Small intestine (tissue), 7 donors: Measurements from ENCODE around the gene PRR14. TPM values are rescaled to one million over a fixed set of nuclear protein-coding genes. Genes with fewer than 3 reads are reported as not detected.
"Not testable (repeated sequence)": the region's sequence is repeated elsewhere in the genome, so short reads cannot be mapped to it uniquely, and the experiment has no call there.

Experiments used
- DNase-seq, 2 donors: peaks; one replicate each; pipeline versions ENCODE4 v3.0.0 to v3.0.0-alpha.2; 2013
- FAIRE-seq: peaks from 2 replicates; lab custom pipeline; 2012; peaks lifted over from hg19 to GRCh38; lab: Jason Lieb, UNC
- H3K27ac ChIP-seq, 3 donors: one replicate each; pipeline ENCODE4 v1.5.1; 2013; ENCODE audit warnings: low read length in 2 of 3, mild to moderate bottlenecking in 2 of 3, control low read depth in 1 of 3, inconsistent platforms in 1 of 3, low read depth in 1 of 3, moderate library complexity in 1 of 3
- H3K27me3 ChIP-seq, 3 donors: one replicate each; pipeline ENCODE4 v1.6.1; 2013; ENCODE audit warnings: low read length in 3 of 3, inconsistent platforms in 1 of 3; ENCODE audit not compliant: control insufficient read depth in 3 of 3, insufficient read depth in 3 of 3
- H3K36me3 ChIP-seq, 3 donors: one replicate each; pipeline ENCODE4 v1.6.1; 2013; ENCODE audit warnings: low read length in 3 of 3, inconsistent platforms in 1 of 3, low read depth in 1 of 3, mild to moderate bottlenecking in 1 of 3, moderate library complexity in 1 of 3; ENCODE audit not compliant: control insufficient read depth in 3 of 3, insufficient read depth in 2 of 3
- H3K4me1 ChIP-seq, 3 donors: one replicate each; pipeline ENCODE4 v1.6.1; 2013; ENCODE audit warnings: low read length in 2 of 3, inconsistent platforms in 1 of 3, low read depth in 1 of 3, mild to moderate bottlenecking in 1 of 3, moderate library complexity in 1 of 3; ENCODE audit not compliant: control insufficient read depth in 3 of 3, insufficient read depth in 2 of 3
- H3K4me3 ChIP-seq, 3 donors: one replicate each; pipeline ENCODE4 v1.5.1; 2013; ENCODE audit warnings: low read length in 3 of 3, control low read depth in 1 of 3, inconsistent platforms in 1 of 3, low read depth in 1 of 3, mild to moderate bottlenecking in 1 of 3, moderate library complexity in 1 of 3
- H3K9me3 ChIP-seq, 2 donors: one replicate each; pipeline ENCODE4 v1.6.1; 2013; ENCODE audit warnings: low read depth in 1 of 2, low read length in 1 of 2; ENCODE audit not compliant: control insufficient read depth in 2 of 2, insufficient read depth in 1 of 2
- WGBS, 3 donors: extraction: QIAGEN DNeasy Blood & Tissue Kit; methylation state at CpG; one replicate each; pipeline ENCODE4 v1.1.7; 2013; 5-methylcytosine and 5-hydroxymethylcytosine counted together
- polyA plus RNA-seq, 4 donors: library from polyadenylated mRNA; stranded (reverse) in 3 of 4; unstranded in 1 of 4; fragments of 200-250 nt in 3 of 4; fragments of 120-200 nt in 1 of 4; gene quantifications; one replicate each; pipeline versions ENCODE4 v1.2.1 to v1.2.3, GENCODE V29; 2013
- donor health status: healthy with polysubstance abuse.
- donor health status: control.
- donor health status: control.
- donor health status: Bipolar disorder and iron deficiency.
- donor health status: healthy.

PRR14 gene
- polyA plus RNA-seq, 4 donors = 32.1 to 131 (median 82.5) TPM

DNA sequence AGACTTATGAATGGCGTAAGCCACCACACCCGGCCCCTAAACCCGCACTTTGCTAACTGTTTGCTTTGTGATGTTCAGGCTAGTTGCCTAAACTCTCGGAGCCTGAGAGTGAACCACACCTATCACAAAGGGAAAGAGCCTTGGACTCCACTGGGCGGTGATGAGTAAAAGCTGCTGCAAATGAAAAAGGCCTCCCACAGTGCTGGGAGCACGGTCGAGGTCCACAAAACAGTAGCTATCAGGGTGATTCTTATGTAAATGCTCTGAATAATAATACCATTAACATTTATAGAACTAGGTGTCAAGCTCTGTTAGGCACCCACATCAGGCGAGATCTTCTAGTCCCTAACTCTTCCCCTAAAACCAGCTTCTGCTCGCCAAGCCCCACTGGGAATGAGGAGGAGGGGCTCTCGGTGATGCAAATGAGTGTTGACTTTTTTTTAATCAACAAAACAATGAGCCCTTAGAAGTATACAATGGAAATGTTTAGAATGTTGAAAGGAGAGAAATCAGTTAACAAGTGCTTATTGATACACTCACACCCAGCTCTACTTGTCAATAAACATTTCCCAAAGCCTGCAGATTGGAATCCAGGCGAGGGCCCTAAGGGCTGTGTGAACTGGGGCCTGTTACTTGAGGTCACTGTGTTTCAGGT lies 27.3 kb downstream of the PRR14 start:
- Histone ChIP-seq H3K27me3 (no peaks in the 10 kb centered on the region), H3K4me3 (no peak overlapping the region), H3K27ac (no peak overlapping the region), H3K9me3 (no peaks in the 10 kb centered on the region), H3K36me3 (peaks cover 0 to 3% (median 0%) of the 10 kb centered on the region in 3 donors), H3K4me1 (no peaks in the 10 kb centered on the region)
- WGBS, 3 donors = 74 to 77% (median 77%) methylated on average over 11 of the region's 11 CpGs
- FAIRE-seq (no peak), DNase-seq (no peak)

DNA sequence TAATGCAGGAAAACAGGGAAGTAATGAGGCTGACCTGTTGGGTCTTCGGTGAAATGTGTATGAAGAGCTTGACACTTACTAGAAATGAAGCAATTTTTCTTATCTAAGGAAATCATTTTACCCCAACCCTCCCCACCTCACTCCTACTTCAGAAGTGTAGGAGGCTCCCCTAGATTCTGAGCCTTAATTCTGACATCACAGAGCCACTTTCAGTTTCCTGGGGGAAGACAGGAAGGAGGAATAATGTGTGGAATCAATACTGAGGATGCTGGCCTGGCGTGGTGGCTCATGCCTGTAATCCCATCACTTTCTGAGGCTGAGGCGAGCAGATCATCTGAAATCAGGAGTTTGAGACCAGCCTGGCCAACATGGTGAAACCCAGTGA lies 27.8 kb downstream of the PRR14 start:
- no peaks in the 10 kb centered on the region for H3K27me3 ChIP-seq
- no peaks in the 10 kb centered on the region for H3K4me1 ChIP-seq
- no peaks in the 10 kb centered on the region for H3K36me3 ChIP-seq
- FAIRE-seq (no peak), DNase-seq (no peak)
- H3K4me3 ChIP-seq = no peak overlapping the region
- WGBS, 3 donors = 74 to 87% (median 84%) methylated on average over 3 of the region's 3 CpGs
- no peaks in the 10 kb centered on the region for H3K9me3 ChIP-seq
- no peak overlapping the region for H3K27ac ChIP-seq

DNA sequence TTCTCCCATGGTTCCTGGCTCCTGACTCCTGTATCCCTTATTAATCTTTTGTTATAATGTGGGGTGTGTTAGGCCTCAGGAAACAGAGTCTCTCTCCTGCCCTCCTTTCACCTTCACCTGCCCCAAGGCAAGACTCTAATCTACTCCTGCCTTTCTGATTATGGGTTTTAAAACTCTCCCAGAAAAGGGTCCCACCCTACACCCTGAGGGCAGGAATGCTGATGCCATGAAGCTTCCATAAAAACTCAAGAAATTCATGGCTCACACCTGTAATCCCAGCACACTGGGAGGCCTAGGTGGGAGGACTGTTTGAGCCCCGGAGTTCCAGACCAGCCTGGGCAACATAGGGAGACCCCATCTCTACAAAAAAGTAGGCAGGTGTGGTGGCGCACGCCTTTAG lies 29.6 kb downstream of the PRR14 start:
- DNase-seq = no peak
- Histone ChIP-seq H3K9me3 (no peaks in the 10 kb centered on the region), H3K4me1 (no peaks in the 10 kb centered on the region), H3K36me3 (no peaks in the 10 kb centered on the region), H3K4me3 (no peak overlapping the region), H3K27ac (no peak overlapping the region), H3K27me3 (no peaks in the 10 kb centered on the region)
- WGBS, 3 donors = 92 to 100% (median 94%) methylated on average over 3 of the region's 3 CpGs
- no peak for FAIRE-seq

DNA sequence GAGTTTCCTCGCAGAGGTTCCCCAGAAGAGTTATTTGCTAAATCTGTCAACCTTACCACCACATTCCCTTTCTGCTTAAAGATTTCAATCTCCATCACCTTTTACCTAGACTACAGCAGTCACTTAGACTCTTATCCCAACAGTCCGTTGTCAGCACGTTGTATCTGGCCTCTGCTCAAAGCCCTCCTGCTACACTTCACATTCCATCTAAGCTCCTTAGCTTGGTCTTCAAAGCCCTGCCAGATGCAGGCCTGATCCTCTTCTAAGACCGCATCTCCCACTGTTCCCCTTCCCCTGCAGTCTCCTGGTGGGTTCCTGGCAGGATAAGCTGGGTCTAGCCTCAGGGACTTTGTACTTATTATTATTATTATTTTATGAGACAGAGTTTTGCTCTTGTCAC lies 37.9 kb downstream of the PRR14 start:
- Histone ChIP-seq H3K9me3 (no peaks in the 10 kb centered on the region), H3K36me3 (no peaks in the 10 kb centered on the region), H3K27me3 (no peaks in the 10 kb centered on the region), H3K27ac (no peak overlapping the region), H3K4me1 (peaks cover 0 to 3% (median 0%) of the 10 kb centered on the region in 3 donors), H3K4me3 (no peak overlapping the region)
- 66 to 75% (median 73%) methylated on average over 4 of the region's 4 CpGs for WGBS, 3 donors
- FAIRE-seq (no peak), DNase-seq (no peak)

DNA sequence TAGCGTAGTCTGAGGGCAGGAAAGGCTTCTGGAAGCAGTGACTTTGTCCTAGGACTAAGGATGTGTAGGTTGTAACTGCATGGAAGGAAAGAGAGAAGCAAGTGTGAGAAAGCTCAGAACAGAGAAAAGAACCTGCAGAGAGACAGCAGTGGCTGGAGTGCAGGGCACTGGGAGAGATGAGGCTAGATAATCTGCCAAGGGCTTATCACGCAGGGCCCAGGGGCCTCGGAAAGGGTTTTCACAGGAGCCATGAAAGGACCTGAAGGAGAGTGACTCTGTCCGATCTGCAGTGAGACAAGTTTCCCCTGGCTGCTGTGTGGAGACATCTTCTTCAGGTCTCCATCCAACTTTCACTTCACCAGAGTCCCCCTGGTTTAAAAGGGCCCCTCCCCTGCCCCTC lies 41.1 kb downstream of the PRR14 start:
- Histone ChIP-seq H3K4me3 (no peak overlapping the region), H3K4me1 (peaks cover 0 to 3% (median 0%) of the 10 kb centered on the region in 3 donors), H3K9me3 (no peaks in the 10 kb centered on the region), H3K27me3 (no peaks in the 10 kb centered on the region), H3K27ac (no peak overlapping the region), H3K36me3 (no peaks in the 10 kb centered on the region)
- no peak for FAIRE-seq
- no peak for DNase-seq
- WGBS, 3 donors = 62 to 78% (median 70%) methylated on average over 4 of the region's 4 CpGs

DNA sequence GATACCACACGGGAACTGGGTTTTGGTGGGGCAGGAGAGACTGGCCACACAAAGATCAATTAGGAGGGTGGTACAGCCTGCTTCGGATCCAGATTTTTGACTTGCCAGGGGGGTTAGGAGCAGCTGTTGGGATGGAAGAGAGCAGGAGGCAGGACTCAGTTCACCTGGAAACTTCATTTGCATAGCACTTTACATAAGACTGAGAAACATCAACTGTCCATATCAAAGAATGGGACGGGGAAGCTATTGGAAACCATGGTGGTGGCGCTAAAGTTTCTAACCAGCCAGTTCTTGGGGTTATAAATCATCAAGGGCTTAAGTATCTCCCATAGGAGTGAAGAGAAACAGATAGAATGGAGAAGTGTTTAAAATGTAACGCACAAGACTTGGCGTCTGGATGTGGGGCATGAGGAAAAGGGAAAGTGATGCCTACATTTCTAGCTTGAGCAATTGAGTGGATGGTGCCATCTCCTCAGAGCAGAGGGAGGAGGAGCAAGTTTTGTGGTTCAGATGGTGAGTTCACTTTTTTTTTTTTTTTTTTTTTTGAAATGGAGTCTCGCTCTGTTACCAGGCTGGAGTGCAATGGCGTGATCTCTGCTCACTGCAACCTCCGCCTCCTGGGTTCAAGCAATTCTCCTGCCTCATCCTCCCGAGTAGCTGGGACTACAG lies 41.8 kb downstream of the PRR14 start:
- Histone ChIP-seq H3K4me1 (peaks cover 0 to 9% (median 0%) of the 10 kb centered on the region in 3 donors), H3K27me3 (no peaks in the 10 kb centered on the region), H3K4me3 (no peak overlapping the region), H3K27ac (no peak overlapping the region), H3K9me3 (no peaks in the 10 kb centered on the region), H3K36me3 (no peaks in the 10 kb centered on the region)
- DNase-seq (no peak), FAIRE-seq (no peak)
- 70 to 89% (median 84%) methylated on average over 8 to 10 of the region's 10 CpGs for WGBS, 3 donors

DNA sequence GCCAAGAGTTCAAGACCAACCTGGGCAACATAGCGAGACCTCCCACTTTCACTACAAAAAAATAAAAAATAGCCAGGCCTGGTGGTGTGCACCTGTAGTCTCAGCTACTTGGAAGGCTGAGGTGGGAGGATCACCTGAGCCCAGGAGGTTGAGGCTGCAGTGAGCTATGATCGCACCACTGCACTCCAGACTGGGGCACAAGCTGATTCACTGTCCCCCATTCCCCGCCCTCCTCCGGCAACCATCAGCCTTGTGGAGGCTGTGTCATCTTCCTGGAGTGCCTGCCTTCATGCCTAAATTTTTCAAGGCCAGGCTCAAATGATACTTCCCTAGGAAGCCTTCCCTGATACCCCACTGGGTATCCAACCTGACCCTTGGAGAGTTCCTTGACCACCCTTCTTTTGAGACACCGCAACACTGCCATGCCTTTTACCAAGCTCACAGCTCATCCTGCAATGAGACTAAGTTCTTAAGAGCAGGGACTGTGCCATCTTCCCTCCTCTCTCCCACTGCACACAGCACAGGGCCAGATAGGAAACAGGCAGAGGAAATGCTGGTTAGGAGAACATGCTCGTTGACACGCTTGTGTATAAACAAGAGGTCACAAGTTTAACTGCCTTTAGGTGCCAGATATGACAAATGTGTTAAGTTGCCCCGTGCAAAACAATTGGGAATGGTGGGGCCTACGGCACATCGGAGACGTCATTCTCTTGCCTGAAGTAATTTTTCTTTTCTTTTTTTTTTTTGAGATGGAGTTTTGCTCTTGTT lies 44.4 kb downstream of the PRR14 start:
- no peak for FAIRE-seq
- H3K4me1 ChIP-seq = peaks cover 0 to 15% (median 2%) of the 10 kb centered on the region in 3 donors
- H3K4me3 ChIP-seq = no peak overlapping the region
- no peaks in the 10 kb centered on the region for H3K27me3 ChIP-seq
- 76 to 91% (median 85%) methylated on average over 11 of the region's 11 CpGs for WGBS, 3 donors
- no peak for DNase-seq
- no peaks in the 10 kb centered on the region for H3K9me3 ChIP-seq
- no peak overlapping the region for H3K27ac ChIP-seq
- H3K36me3 ChIP-seq = peaks cover 0 to 2% (median 2%) of the 10 kb centered on the region in 3 donors

DNA sequence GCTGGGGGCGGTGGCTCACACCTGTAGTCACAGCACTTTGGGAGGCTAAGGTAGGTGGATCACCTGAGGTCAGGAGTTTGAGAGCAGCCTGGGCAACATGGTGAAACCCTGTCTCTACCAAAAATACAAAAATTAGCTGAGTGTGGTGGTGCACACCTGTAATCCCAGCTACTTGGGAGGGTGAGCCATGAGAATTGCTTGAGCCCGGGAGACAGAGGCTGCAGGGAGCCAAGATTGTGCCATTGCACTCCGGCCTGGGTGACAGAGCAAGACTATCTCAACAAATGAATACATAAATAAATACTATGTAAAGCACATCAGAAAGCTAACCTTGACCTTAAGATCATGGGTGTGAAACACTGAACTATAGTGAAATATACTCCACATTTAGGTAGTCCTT lies 45.9 kb downstream of the PRR14 start:
- not testable (repeated sequence) for DNase-seq

More for the DNA sequence above, 45.9 kb downstream of the PRR14 start:
- 94 to 96% (median 94%) methylated on average over 3 of the region's 3 CpGs for WGBS, 3 donors
- H3K27ac ChIP-seq, H3K9me3 ChIP-seq, H3K4me3 ChIP-seq, H3K27me3 ChIP-seq, FAIRE-seq: not testable (repeated sequence)
- H3K36me3 ChIP-seq = peaks cover 7 to 11% (median 9%) of the 10 kb centered on the region in 3 donors
- H3K4me1 ChIP-seq = peaks cover 0 to 21% (median 2%) of the 10 kb centered on the region in 3 donors
